NCI-H128 (cell line): ENCODE results near the gene SLC34A1.
A peak's percentile ranks its signal among the peaks of the same experiment; 100 is the strongest.
"Not testable (repeated sequence)": the region's sequence is repeated elsewhere in the genome, so short reads cannot be mapped to it uniquely, and the experiment has no call there.

Experiments used
- DNase-seq: peaks from one replicate; lab custom pipeline; 2025; ENCODE audit not compliant: unreplicated experiment; lab: John Stamatoyannopoulos, UW

SLC34A1 gene

DNA sequence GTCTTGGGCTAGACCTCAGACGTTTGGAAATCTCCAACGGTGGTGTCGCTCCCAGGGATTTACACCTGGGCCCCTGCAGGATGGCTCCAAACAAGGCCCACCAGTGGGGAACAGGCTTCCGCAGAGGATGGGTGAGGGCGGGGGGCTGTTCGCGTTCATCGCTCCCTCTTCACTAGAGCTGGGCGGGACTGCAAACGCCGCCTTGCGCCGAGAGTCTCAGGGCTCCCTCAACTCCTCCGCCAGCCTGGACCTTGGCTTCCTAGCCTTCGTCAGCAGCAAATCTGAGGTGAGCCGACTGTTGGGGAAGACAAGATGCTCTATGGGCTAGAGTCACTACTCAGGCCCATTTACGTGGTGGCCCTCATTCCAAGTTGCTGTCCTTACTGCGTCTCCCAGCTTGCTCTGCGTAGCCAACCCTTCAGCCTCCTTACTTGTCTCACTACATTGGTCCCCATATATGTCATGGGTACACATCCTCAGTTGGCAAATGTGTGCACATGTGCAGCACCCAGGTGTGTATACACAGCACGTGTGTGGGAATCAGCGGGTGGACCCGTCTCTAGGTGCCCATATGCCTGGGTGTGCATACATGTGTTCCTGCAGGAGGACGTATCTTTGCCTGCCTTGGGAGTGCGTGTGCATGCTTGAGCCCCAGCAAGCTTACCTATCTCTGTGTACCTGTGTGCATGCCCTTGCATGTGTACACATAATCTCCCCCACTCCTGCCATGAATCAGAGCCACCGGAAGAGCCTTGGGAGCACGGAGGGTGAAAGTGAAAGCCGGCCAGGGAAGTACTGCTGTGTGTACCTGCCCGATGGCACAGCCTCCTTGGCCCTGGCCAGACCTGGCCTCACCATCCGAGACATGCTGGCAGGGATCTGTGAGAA is 16.0 kb upstream of the SLC34A1 start:
- DNase-seq = no peak

DNA sequence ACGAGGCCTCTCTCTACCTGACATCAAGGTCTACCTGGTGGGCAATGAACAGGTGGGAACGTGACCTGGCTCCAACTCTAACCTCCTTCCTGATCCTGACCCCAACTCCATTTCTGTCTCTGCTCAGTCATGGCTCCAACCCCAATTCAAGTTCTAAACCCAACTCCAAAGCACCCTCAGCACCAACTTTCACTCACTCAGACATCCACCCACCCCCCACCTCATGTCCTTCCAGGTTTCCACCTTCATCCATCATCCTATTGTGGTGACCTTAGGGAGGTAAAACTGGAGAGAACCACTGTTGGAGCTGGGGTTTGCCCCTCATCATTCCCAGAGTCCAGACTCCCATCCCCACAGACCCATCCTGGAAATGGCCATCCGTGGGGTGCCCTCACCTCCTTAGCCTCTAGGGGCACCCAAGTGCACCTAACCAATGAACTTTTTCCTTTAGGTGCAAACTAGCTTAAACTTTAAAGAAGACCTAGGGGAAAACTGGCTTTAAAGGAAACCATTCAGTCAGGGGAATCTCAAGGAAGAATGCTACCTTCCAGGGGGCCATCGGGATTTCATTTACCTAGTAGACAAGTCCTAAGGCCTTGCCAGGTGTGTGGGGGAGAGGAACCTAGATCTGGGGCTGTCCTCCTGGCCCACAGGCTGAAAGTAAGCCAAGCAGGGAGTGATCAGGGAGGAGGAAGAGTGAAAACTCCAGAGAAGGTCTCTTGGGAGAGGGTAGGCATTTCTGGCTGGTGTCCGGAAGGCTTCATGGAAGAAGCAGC is 15.2 kb upstream of the SLC34A1 start:
- DNase-seq = no peak

DNA sequence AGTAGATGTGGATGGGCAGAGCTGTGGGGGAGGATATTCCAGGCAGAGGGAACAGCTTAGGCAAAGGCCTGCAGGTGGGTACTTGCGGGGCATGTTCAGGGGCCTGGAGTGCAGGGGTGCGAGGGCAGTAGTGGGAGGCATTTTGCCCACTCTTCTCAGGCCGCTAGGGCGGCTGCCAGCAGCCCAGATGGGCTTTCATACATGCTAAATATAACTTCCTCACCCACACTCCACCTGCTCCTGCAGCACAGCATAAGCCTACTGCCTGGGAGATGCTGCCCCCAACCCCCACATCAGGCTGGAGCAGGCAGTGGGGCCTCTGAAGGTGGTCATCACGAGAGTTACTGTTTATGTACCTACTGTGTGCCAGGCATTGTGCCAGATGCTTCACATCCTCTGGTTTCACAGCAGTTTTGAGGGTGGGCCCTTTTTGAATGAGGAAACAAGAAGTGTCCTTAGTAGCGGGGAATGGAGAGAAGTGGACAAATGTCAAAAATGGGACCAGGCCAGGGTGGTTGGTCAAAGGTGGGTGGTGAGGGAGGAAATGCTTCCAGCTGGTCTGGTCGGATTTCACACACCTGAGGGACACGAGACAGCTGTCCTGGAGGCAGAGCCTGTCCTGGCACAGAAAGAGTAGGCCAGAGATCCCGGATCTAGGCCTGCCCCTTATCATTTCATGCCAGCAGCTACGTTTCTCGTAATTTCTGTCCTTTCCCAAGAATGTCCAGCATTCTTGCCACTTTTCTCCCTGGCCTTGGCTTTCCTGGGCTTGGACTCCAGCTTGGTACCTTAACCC is 14.4 kb upstream of the SLC34A1 start:
- DNase-seq = no peak

DNA sequence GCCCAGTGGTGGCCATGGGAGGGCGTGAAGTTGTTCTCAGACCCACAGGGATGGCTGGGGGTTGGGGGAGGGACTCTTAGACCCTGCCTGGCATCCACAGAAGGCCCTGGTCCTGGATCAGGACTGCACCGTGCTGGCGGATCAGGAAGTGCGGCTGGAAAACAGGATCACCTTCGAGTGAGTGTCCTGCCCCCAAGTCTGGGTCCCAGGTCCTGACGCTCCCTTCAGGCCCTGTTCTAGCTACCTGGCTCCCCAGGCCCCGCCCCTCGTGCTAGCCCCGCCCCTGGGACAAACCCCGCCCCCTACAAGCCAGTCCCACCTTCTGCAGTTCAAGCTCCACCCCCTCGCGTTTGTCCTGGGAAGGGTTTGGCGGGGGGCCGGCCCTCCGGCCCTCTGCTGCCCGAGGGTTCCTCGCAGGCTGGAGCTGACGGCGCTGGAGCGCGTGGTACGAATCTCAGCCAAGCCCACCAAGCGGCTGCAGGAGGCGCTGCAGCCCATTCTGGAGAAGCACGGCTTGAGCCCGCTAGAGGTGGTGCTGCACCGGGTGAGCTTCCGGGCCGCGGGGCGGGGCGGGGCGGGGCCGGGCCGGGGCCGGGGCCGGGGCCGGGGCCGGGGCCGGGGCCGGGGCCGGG is 13.6 kb upstream of the SLC34A1 start:
- peak; percentile 36 for DNase-seq

DNA sequence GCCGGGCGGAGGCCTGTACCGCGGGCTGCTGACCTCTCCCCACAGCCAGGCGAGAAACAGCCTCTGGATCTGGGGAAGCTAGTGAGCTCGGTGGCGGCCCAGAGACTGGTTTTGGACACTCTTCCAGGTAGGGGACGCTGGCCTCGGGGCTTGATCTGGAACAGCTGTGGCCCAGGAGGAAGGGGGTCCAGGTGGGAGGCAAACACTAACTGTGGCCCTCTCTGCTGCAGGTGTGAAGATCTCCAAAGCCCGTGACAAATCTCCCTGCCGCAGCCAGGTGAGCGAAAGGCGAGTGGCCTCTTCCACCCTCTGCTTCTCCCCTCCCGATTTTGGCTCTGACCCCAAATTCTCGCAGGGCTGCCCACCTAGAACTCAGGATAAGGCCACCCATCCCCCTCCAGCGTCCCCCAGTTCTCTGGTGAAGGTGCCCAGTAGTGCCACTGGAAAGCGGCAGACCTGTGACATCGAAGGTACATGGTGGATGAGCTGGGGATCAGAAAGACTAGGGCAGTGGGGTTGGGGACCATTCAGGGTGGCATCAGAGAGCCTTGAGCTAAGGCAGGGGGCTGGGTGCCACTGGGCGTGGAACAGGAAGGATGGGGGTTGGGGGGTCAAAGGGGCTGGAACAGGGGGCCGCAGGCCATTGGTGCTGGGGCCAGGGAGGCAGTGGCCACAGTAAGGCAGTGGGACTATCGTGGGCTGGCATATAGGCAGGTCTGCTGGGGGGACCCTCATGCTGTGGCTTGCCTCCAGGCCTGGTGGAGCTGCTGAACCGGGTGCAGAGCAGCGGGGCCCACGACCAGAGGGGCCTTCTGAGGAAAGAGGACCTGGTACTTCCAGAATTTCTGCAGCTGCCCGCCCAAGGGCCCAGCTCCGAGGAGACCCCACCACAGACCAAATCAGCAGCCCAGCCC is 12.9 kb upstream of the SLC34A1 start:
- DNase-seq = no peak

DNA sequence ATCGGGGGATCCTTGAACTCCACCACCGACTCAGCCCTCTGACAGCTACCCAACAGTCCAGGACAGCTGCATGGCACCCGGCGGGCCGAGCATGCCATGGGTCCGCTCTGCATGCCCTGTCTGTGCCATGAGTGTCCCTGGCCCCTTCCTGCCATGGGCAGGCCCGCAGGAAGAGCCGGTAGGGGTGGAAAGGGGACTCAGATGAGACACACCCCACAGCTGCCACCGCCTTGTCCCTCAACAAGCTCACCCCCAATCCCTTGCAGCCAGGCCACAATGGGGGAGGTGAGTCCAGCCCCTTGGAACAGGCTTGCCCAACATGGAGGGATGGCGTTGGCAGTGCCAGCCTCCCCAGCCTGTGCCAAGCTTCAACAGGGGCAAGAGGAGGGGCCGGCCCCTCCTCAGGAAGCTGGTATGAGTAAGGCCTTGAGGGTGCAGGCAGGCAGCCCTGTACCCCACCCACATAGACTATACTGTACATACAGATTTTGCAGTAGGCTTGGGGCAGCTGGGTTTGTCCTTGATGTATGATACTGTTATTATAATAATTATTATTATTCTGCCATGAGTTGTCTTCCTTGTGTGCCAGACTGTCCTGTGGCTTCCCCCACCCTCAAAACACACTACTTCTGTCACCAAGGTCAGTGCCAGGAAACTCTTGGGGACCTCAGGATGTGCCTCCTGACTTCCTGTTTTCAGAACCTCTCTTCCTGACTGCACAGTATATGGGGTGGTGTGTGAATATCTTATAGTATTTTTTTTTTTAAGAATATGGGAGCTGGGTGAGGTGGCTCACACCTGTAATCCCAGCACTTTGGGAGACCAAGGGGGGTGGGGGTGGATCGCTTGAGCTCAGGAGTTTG is 12.0 kb upstream of the SLC34A1 start:
- no peak for DNase-seq

DNA sequence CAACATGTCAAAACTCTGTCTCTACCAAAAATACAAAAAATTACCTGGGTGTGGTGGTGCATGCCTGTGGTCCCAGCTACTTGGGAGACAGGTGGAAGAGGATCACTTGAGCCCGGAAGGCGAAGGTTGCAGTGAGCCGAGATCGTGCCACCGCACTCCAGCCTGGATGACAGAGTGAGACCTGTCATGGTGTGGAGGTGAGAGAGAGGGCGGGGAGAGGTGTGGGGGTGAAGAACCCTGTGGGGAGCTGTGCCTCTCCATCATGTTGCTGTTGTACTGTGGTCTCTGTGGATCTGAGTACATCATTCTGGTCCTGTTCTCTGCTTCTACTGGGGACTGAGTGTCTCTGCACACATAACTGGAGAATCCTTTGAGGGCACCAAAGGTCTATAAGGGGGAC is 11.3 kb upstream of the SLC34A1 start:
- no peak for DNase-seq

DNA sequence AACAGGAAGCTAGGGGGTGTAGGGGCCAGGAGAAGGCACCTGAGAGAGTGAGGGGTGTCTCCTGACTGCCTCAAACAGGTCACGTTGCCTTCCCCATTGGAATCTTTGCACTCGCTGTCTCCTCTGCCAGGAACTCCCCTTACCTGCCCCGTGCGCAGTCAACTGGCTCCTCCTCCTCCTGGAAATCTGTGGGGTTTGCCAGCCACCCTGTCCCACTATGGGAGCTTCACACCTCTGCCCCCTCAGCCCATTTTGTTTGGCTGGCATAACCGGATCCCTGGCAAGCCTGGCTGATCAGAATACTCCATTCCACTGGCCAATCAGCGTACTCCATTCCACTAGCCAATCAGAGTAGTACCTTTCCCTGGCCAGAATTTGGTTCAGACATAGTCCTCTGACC is 10.4 kb upstream of the SLC34A1 start:
- no peak for DNase-seq

DNA sequence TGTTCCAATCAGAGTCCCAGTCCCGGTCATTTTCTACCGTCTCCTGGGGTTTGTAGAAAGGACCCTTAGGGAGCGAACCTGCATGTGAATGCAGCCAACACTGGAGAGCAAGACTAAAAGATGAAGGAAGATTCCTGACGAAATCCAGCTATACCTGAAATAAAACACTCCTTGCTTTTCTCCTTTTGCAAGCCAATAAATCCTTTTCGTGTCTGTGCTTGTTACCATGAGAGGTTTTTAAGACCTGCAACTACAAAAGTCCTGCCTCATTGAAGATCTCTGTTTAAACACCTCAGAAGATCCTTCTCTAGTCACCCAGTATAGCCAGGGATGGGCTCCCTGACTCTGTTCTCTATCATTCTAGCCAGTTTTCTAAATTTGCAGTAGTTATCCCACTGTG is 10.0 kb upstream of the SLC34A1 start:
- no peak for DNase-seq

DNA sequence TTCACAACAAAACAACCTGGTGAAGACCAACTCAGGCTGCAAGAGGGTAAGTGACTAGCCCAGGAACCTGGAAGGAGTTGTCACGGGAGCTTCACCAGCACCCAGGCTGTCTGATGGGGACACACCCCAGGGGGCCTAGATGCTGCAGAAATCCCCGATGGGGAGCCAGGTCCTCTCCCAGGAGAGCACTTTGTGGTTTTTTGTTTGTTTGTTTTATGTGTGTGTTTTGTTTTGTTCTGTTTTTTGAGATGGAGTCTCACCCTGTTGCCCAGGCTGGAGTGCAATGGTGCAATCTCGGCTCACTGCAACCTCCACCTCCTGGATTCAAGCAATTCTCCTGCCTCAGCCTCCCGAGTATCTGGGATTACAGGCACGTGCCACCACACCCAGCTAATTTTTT is 8.7 kb upstream of the SLC34A1 start:
- not testable (repeated sequence) for DNase-seq

DNA sequence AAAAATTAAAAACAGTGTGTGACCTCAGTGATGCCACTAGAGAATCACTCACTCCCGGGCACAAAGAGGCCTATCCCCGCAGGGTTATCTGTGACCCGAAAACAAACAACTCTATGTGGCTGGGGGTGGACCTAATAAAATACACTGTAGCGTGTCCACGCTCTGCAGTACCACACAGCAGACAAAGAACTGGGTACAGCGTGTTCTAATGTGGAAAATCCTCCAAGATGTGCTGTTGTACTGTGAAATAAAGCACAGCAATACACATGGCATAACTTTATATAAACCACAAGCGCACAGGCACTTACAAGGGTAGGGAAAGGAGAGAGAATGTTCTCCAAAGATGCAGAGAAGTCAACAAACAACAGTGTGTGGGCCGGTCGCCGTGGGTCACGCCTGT is 8.1 kb upstream of the SLC34A1 start:
- DNase-seq = no peak

DNA sequence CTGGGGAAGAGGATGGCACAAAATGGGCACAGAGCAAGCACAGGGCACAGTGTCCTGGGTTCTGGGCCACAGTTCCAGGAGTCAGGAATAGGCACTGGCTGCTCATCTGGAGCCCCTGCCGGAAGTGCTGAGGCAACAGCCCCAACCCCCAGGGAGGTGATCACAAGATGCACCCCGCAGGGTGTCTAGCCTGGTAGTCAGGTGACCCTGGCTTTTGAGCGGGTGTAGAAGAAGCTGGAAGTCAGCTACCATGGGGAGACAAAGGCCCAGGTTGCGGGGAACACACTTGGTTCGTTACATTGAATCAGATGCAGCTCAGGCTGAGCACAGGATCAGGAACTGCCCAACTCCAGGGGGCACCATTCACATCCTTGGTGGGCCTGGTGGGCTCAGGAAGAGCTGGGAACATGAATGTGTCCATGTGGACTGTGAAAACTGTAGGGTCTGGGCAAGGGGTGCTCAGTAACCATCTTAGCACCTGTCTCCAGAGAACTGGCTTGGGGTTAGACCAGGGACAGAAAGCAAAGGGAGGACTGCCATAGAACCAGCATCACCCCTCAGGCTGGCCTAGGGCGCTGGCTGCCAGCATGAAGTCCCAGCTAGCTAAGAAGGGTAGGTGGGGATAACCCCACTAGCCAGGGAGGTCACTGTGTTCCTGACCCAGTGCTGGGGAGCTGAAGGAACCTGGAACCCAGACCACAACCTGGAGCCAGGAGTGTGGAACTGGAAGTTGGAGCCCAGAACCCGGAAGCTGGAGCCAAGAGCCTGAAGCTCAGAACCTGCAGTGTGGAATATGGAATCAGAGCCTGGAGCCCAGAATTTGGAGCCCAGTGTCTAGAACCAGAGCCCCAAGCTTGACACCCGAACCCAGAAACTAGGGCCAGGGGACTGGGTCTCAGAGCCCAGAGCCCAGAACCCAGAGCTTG is 6.1 kb upstream of the SLC34A1 start:
- DNase-seq = no peak

DNA sequence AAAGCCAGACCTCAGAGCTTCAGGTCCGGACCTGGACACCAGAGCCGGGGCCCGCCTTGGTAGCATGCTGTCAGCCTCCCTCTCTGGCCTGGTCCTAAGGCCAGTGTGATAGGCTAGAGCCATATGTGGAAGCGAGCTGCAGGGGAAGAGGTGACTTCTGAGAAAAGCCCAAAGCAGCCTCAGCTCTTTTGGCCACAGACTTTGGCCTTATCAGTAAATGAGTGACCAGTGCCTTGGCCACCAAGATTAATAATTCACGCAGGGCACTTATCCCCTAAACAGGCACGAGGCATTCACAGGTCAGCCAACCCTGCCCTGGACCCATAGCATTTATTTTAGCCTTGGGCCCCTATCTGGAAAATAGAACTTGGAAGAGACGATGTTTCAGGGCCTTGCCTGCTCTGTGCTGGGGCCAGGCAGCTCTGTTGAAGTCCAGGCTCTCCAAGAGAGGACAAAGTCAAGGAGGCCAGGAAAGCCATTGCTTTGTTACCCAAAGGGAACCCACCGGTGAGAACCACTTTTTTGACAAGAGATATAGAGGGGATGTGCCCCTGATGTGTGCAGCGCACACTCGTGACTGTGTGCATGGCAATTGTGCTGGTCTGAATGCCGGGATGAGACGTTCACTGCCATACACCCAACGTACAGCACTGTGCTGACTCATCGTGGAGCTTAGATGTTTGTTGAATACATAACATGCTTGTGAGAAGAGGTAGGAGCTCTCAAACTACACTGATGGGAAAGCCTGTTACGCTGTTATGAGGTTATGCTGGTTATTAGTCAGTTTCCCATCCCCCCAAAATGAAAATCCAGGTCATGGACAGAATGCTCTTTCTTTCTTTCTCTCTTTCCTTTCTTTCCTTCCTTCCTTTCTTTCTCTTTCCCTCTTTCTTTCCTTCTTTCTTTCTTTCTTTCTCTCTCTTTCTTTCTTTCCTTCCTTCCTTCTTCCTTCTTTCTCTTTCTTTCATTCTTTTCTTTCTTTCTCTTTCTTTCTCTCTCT is 5.0 kb upstream of the SLC34A1 start:
- no peak for DNase-seq

DNA sequence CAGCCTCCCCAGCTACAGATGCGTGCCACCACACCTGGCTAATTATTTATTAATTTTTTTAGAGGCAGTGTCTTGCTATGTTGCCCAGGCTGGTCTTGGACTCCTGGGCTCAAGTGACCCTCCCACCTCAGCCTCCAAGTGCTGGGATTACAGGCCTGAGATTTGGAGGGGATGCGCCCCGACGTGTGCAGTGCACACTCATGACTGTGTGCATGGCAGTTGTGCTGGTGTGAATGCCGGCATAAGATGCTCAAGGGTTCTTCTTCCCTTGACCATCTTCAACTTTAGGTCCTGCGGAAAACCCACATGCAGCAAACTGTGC is 3.5 kb upstream of the SLC34A1 start:
- no peak for DNase-seq

DNA sequence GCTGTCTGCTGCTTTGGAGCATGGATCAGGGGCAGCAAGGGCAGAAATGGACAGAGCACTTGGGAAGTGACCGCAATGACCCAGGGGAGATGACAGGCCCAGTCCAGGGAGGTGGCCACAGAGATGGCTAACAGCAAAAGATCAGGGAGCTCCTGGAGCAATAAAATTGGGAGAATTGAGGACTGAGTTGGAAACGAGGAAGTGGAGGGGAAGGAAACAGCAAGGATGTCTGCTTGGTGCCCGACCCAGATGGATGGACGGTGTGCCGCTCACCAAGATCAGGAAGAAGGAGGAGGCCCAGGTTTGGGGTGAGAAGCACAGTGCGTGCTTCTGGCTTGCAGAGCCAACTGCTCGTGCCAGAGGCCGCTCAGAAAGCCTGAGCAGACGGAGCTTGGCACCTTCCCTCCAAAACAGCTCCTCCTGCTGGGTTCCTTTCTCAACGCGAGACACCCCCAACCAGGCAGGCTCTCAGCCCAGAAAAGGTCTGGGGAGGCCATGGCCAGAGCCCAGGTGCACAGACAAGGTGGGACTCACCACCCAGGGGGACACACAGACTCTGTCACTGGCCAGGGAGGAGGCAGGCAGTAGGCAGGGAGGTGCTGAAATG is 1.7 kb upstream of the SLC34A1 start:
- no peak for DNase-seq

DNA sequence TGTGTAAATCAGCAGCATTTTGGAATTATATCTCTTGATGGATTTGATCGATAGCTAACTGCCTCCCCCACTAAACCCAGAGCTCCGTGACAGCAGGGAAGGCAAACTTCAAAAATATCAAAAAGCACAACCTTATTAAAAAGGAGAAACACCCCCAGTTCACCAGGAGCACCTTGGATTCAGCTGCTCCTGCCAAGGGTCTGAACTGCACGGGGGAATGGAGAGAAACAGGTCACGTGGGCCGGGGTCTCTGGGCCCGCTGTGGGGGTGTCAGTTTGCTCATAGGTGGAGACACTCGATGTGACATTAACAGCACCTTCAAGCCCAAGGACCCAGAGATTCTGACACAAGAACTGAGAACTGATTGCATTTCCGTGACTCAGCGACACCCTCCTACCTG is 1.1 kb upstream of the SLC34A1 start:
- no peak for DNase-seq

DNA sequence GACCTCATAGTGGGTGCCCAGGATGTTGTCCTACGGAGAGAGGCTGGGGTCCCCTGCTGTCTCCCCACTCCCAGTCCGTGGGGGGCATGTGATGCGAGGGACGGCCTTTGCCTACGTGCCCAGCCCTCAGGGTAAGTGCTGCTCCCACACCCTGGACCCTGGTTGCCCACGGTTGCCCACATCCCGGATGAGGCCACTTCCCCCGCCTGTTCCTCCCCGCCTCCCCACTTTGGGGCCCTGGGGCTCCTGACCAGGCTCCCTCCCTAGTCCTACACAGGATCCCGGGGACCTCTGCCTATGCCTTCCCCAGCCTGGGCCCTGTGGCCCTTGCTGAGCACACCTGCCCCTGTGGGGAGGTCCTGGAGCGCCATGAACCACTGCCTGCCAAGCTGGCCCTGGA is 1.5 kb downstream of the SLC34A1 start:
- DNase-seq = no peak
